Heart right ventricle (tissue), 16 donors: Measurements from ENCODE around the gene SERPINB12. TPM values are rescaled to one million over a fixed set of nuclear protein-coding genes. Genes with fewer than 3 reads are reported as not detected.

ENCODE experiments used
- ATAC-seq, 8 donors: fragments of 200-7000 bp; cut with Tn5 transposase; one replicate each; pipeline ENCODE4 v1.9.1; 2020; ENCODE audit warnings: mild to moderate bottlenecking in 8 of 8, moderate library complexity in 8 of 8, moderate number of reproducible peaks in 1 of 8
- DNase-seq, 2 donors: peaks; one replicate each; pipeline ENCODE4 v3.0.0-alpha.2; 2020
- H3K27ac ChIP-seq, 10 donors: fragments of 200-600 bp; sonication (generic) in 2 of 10; one replicate each; pipeline versions ENCODE4 v1.5.0 to v1.8.0; 2020 to 2022; ENCODE audit warnings: mild to moderate bottlenecking in 3 of 10
- H3K27me3 ChIP-seq, 7 donors: fragments of 200-600 bp; one replicate each; pipeline ENCODE4 v1.8.0; 2021 to 2022; ENCODE audit warnings: mild to moderate bottlenecking in 2 of 7
- H3K36me3 ChIP-seq, 9 donors: fragments of 200-600 bp; sonication (generic) in 1 of 9; one replicate each; pipeline versions ENCODE4 v1.5.0 to v1.8.0; 2020 to 2022; ENCODE audit warnings: mild to moderate bottlenecking in 2 of 9
- H3K4me1 ChIP-seq, 9 donors: fragments of 200-600 bp; sonication (generic) in 1 of 9; one replicate each; pipeline versions ENCODE4 v1.5.0 to v1.8.0; 2020 to 2022; ENCODE audit warnings: mild to moderate bottlenecking in 4 of 9
- H3K4me3 ChIP-seq, 10 donors: fragments of 200-600 bp; sonication (generic) in 2 of 10; one replicate each; pipeline versions ENCODE4 v1.5.0 to v1.8.0; 2020 to 2022; ENCODE audit warnings: mild to moderate bottlenecking in 7 of 10, moderate library complexity in 2 of 10
- H3K9me3 ChIP-seq, 11 donors: fragments of 200-600 bp in 10 of 11; sonication (generic) in 2 of 11; one replicate each; pipeline versions ENCODE4 v1.5.0 to v1.8.0; 2013 to 2022; ENCODE audit warnings: mild to moderate bottlenecking in 2 of 11, control low read depth in 1 of 11, moderate library complexity in 1 of 11
- CTCF ChIP-seq, 9 donors: fragments of 200-600 bp; sonication (generic) in 2 of 9; IDR thresholded peaks; one replicate each; pipeline versions ENCODE4 v1.5.0 to v1.8.0; 2021 to 2022; ENCODE audit warnings: antibody characterized with exemption in 9 of 9, mild to moderate bottlenecking in 5 of 9, moderate library complexity in 1 of 9
- WGBS, 2 donors: extraction: QIAGEN DNeasy Blood & Tissue Kit; methylation state at CpG; one replicate each; pipeline ENCODE4 v1.1.7; 2013; ENCODE audit warnings: inconsistent platforms in 1 of 2; 5-methylcytosine and 5-hydroxymethylcytosine counted together
- intact Hi-C, 10 donors: fragments of 100-400 bp; cut with DNase I; formaldehyde crosslinking; loops; one replicate each; pipeline versions ENCODE4 v1.11.1 to v1.14.2; 2022
- polyA plus RNA-seq, 2 donors: library from polyadenylated mRNA; stranded (reverse); fragments of 200-250 nt; gene quantifications; one replicate each; pipeline ENCODE4 v1.2.3, GENCODE V29; 2013
- total RNA-seq, 10 donors: library from RNA; stranded (reverse); fragmentation: NEBNext Ultra II Directional in 3 of 10; extraction: Animal tissue kit (Norgen Biotek cat#: 25700) in 3 of 10; gene quantifications; one replicate each; pipeline versions ENCODE4 v1.2.1 to v1.2.4, GENCODE V29; 2021 to 2023
- donor health status: Arrhythmogenic right ventricular cardiomyopathy.
- donor health status: ischemic (EF 13 %, LVEDD 7.1; RV severe dilation, severe dysfunction).
- donor health status: healthy with polysubstance abuse.
- donor health status: DM: no; HTN: yes; CAD: no.
- donor health status: DM: no; HTN: no; CAD: no.
- donor health status: ischemic (EF 25% LVEDD 6.9; RV normal size, moderate dysfunction).
- donor health status: ischemic (EF 25% LVEDD 5.7; RV mildly dilated, moderate dysfunction).
- donor health status: healthy.
- donor health status: DM: yes; HTN: yes; CAD: no.
- donor health status: Ischemic cardiomyopathy.
- donor health status: ischemic (EF 35%, LVEDD 5.7; RV mildly dilated, moderate dysfunction).
- donor health status: nonischemic (EF 11% LVEDD 7.7; RV severe dilation, severe dysfunction).
- donor health status: DM: yes; HTN: yes; CAD: no.
- donor health status: PGD.
- donor health status: ischemic (EF 29% LVEDD 5.4; RV normal size, mild dysfunction).
- donor health status: nonischemic (EF 23%, LVEDD 6.1; RV moderate dilation, normal function).

SERPINB12 gene
- total and polyA plus RNA-seq, 12 donors = not detected

- H3K27ac ChIP-seq = no peak overlapping the region
- H3K36me3 ChIP-seq = no peaks in the 10 kb centered on the region
- TF ChIP-seq CTCF (IDR thresholded peaks at IDR 0.05) = peak; percentile 13 to 75 (median 63)
- 7 to 11% methylated on average over 5 of the region's 5 CpGs for WGBS, 2 donors
- intact Hi-C loops = loop anchor here in 6 of 10 donors (1.0 to 5.0 kb wide), 3 partner anchors 60 to 61 kb away; no protein-coding TSS in a partner anchor
- DNase-seq = no peak
- ATAC-seq = no peak
- no peak overlapping the region for H3K4me3 ChIP-seq
- H3K27me3 ChIP-seq = peaks cover 0 to 6% (median 0%) of the 10 kb centered on the region in 7 donors
- H3K4me1 ChIP-seq = peaks cover 0 to 2% (median 0%) of the 10 kb centered on the region in 9 donors
- no peaks in the 10 kb centered on the region for H3K9me3 ChIP-seq
Measured at GRCh38 chr18:63578357-63578958, 36.3 kb downstream of the SERPINB12 start.

GRCh38 chr18:63579616-63580015 lies 37.4 kb downstream of the SERPINB12 start:
- H3K27ac ChIP-seq = no peak overlapping the region
- H3K9me3 ChIP-seq = no peaks in the 10 kb centered on the region
- ATAC-seq = no peak
- H3K36me3 ChIP-seq = no peaks in the 10 kb centered on the region
- intact Hi-C loops = loop anchor here in 4 of 10 donors (2.0 to 5.0 kb wide), 2 partner anchors 61 to 62 kb away; no protein-coding TSS in a partner anchor
- no peak for DNase-seq
- no peak overlapping the region for H3K4me3 ChIP-seq
- TF ChIP-seq CTCF (IDR thresholded peaks at IDR 0.05) = no peak
- H3K4me1 ChIP-seq = peaks cover 0 to 2% (median 0%) of the 10 kb centered on the region in 9 donors
- 35 to 52% methylated on average over 2 of the region's 2 CpGs for WGBS, 2 donors
- peaks cover 0 to 9% (median 0%) of the 10 kb centered on the region in 7 donors for H3K27me3 ChIP-seq

GRCh38 chr18:63585988-63586387 lies 43.8 kb downstream of the SERPINB12 start:
- intact Hi-C loops = no loop called here
- ATAC-seq (no peak), DNase-seq (no peak)
- Histone ChIP-seq H3K9me3 (no peaks in the 10 kb centered on the region), H3K36me3 (no peaks in the 10 kb centered on the region), H3K27me3 (peaks cover 0 to 3% (median 0%) of the 10 kb centered on the region in 7 donors), H3K4me1 (peaks cover 0 to 5% (median 0%) of the 10 kb centered on the region in 9 donors), H3K4me3 (no peak overlapping the region), H3K27ac (no peak overlapping the region)
- no peak for TF ChIP-seq CTCF (IDR thresholded peaks at IDR 0.05)
- 83 to 86% methylated on average over 4 of the region's 4 CpGs for WGBS, 2 donors

- WGBS, 2 donors = 69 to 76% methylated on average over 4 of the region's 4 CpGs
- H3K9me3 ChIP-seq = no peaks in the 10 kb centered on the region
- H3K27ac ChIP-seq = no peak overlapping the region
- no peak overlapping the region for H3K4me3 ChIP-seq
- intact Hi-C loops = no loop called here
- H3K27me3 ChIP-seq = peaks cover 0 to 3% (median 0%) of the 10 kb centered on the region in 7 donors
- H3K4me1 ChIP-seq = peaks cover 0 to 5% (median 0%) of the 10 kb centered on the region in 9 donors
- no peaks in the 10 kb centered on the region for H3K36me3 ChIP-seq
- no peak for TF ChIP-seq CTCF (IDR thresholded peaks at IDR 0.05)
- DNase-seq (no peak), ATAC-seq (no peak)
Measured at GRCh38 chr18:63586431-63586830, 44.3 kb downstream of the SERPINB12 start.
